Muscle of leg (tissue), 11 donors: ENCODE measurements around the gene SEPTIN2. TPM values are rescaled to one million over a fixed set of nuclear protein-coding genes. Genes with fewer than 3 reads are reported as not detected.
A peak's percentile ranks its signal among the peaks of the same experiment; 100 is the strongest.
"Not testable (repeated sequence)": the region's sequence is repeated elsewhere in the genome, so short reads cannot be mapped to it uniquely, and the experiment has no call there.

Source experiments
- DNase-seq: peaks from one replicate; pipeline ENCODE4 v3.0.0; 2013
- H3K27ac ChIP-seq: one replicate; pipeline ENCODE4 v1.5.1; 2013; ENCODE audit warnings: mild to moderate bottlenecking, low read length, control low read depth
- H3K27me3 ChIP-seq: one replicate; pipeline ENCODE4 v1.6.1; 2013; ENCODE audit warnings: low read length; ENCODE audit not compliant: control insufficient read depth, insufficient read depth
- H3K36me3 ChIP-seq: one replicate; pipeline ENCODE4 v1.6.1; 2013; ENCODE audit warnings: low read length; ENCODE audit not compliant: control insufficient read depth, insufficient read depth
- H3K4me1 ChIP-seq: one replicate; pipeline ENCODE4 v1.6.1; 2013; ENCODE audit warnings: low read length; ENCODE audit not compliant: control insufficient read depth, insufficient read depth
- H3K4me3 ChIP-seq: one replicate; pipeline ENCODE4 v1.5.1; 2013; ENCODE audit warnings: low read length, control low read depth
- H3K9me3 ChIP-seq: replicated peaks from 2 replicates; pipeline ENCODE4 v1.6.1; 2013; ENCODE audit warnings: low read depth, low read length; ENCODE audit not compliant: control insufficient read depth
- WGBS: methylation state at CpG from one replicate; pipeline ENCODE4 v1.1.5; 2013; ENCODE audit warnings: missing lambda C conversion rate; ENCODE audit not compliant: insufficient coverage; 5-methylcytosine and 5-hydroxymethylcytosine counted together
- polyA plus RNA-seq, 8 donors: library from polyadenylated mRNA; unstranded; fragments of 120-200 nt; gene quantifications; one replicate each; pipeline versions ENCODE4 v1.2.1 to v1.2.3, GENCODE V29; 2013; ENCODE audit warnings: inconsistent platforms in 1 of 8, low replicate concordance in 1 of 8; ENCODE audit not compliant: insufficient read length in 8 of 8, insufficient read depth in 1 of 8
- total RNA-seq: library from RNA; stranded (reverse); fragments of 120-200 nt; gene quantifications from one replicate; pipeline ENCODE4 v1.2.4, GENCODE V29; 2013

The SEPTIN2 gene
- total and polyA plus RNA-seq, 9 donors: 248 to 446 (median 275) TPM

DNA sequence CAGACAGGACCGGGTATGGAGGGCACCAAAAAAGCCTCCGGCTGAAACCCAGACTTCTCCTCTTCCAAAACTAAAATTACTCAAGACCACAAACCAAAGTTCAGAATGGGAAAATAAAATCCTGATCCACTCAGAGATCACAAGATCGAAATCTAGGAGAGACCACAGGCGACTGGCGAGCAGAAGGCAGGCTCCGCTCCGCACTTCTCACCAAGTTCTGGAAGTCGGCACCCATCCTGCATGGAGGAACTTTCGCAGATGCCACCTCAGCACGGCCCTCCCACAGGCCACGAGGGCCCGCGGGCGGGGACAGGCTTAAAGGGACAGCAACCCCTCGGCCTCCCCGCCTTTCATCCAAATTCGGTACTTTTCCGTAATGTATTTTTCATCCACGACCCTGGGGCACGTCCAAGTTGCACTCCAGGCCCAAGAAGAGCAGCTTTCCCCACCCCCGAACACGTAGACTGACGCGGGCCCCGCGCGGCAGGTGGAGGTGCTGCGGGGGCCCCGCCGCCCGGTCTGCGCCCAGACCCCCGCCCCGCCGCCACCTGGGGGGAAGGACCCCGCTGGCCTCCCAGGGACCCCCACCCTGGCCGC is 43.9 kb upstream of the SEPTIN2 start:
- WGBS: under 1% methylated on average over 34 of the region's 37 CpGs
- no peaks in the 10 kb centered on the region for H3K27me3 ChIP-seq
- peak; percentile 94 for DNase-seq
- H3K27ac ChIP-seq: peak overlapping the region; percentile 80
- H3K4me3 ChIP-seq: peak overlapping the region; percentile 69
- H3K36me3 ChIP-seq: peaks cover 15% of the 10 kb centered on the region
- H3K4me1 ChIP-seq: peaks cover 24% of the 10 kb centered on the region
- no peaks in the 10 kb centered on the region for H3K9me3 ChIP-seq

GRCh38 chr2:241272303-241273209 is 43.2 kb upstream of the SEPTIN2 start:
- DNase-seq: peak; percentile 90
- peaks cover 9% of the 10 kb centered on the region for H3K36me3 ChIP-seq
- WGBS: under 1% methylated on average over 71 of the region's 102 CpGs
- H3K4me3 ChIP-seq: peak overlapping the region; percentile 69
- H3K9me3 ChIP-seq: no peaks in the 10 kb centered on the region
- H3K4me1 ChIP-seq: peaks cover 24% of the 10 kb centered on the region
- H3K27ac ChIP-seq: peak overlapping the region; percentile 84
- H3K27me3 ChIP-seq: no peaks in the 10 kb centered on the region

DNA sequence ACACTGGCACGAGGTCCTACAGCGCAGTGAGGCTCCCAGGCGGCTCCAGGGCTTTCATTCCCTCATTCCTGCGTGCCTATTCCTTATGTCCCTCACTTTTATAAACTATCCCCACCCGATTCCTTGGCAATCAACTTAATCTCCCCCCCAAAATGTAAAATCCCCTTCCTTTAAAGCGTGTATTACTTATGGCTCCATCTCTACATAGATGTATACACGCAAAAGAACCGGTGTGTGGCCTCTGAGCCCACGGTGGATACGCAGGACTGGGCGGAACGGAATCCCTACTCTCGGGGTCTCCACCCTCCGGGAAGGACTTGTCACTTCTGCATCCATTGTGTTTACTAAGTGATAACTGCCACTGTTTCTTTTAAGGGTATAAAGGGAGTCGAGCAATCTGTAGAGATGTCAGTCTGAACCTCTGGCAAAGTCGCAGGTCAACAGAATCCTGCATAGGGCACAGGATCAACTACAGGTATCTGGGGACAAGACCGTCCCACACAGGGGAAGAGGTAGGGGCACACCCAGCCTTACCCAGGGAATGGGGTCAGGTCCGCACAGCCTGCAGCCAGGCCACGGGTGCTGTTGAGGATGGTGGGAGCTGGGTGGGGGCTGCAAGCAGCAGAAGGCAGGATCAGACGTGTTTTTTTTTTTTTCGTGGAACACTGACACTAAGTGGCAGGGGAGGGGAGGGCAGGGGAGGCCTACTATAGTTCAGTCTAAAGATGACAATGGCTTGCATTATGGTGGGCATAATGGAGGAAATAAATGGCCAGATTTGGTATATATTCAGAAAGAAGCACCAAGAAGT is 42.3 kb upstream of the SEPTIN2 start:
- H3K36me3 ChIP-seq: no peaks in the 10 kb centered on the region
- DNase-seq: no peak
- H3K9me3 ChIP-seq: no peaks in the 10 kb centered on the region
- peaks cover 24% of the 10 kb centered on the region for H3K4me1 ChIP-seq
- no peaks in the 10 kb centered on the region for H3K27me3 ChIP-seq
- 41% methylated on average over 12 of the region's 21 CpGs for WGBS
- H3K4me3 ChIP-seq: peak overlapping the region; percentile 58
- peak overlapping the region; percentile 84 for H3K27ac ChIP-seq

DNA sequence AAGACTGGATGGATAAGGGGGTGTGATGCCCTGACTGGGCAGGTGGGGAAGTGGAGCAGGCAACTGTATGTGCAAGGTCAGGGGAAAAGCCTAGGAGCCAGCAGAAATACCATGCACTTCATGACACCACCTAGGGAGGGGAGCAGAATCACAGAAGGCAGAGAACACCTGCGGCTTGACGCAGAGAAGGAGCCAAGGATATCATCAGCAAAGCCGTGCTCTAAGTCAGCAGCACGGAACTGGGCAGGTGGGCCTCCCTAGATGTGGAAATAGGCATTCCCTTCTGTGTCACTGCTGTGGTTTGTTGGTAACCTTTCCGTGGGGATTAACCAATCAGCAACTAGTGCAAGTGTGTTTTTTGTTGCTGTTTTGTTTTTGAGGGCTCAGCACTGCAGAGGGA is 41.6 kb upstream of the SEPTIN2 start:
- DNase-seq: no peak
- Histone ChIP-seq H3K27ac (no peak overlapping the region), H3K4me1 (peaks cover 24% of the 10 kb centered on the region), H3K4me3 (no peak overlapping the region), H3K27me3 (no peaks in the 10 kb centered on the region), H3K36me3 (no peaks in the 10 kb centered on the region), H3K9me3 (no peaks in the 10 kb centered on the region)
- WGBS: 40% methylated on average over 3 of the region's 5 CpGs

- no peaks in the 10 kb centered on the region for H3K9me3 ChIP-seq
- H3K4me1 ChIP-seq: peaks cover 16% of the 10 kb centered on the region
- no peaks in the 10 kb centered on the region for H3K36me3 ChIP-seq
- H3K27me3 ChIP-seq: no peaks in the 10 kb centered on the region
- no peak for DNase-seq
- no peak overlapping the region for H3K27ac ChIP-seq
- no peak overlapping the region for H3K4me3 ChIP-seq
- no CpG with 5 or more reads among the region's 1 CpG for WGBS
These were observed 40.2 kb upstream of the SEPTIN2 start for GRCh38 chr2:241275504-241275903.

- no peaks in the 10 kb centered on the region for H3K9me3 ChIP-seq
- H3K4me1 ChIP-seq: peaks cover 12% of the 10 kb centered on the region
- no peaks in the 10 kb centered on the region for H3K36me3 ChIP-seq
- no peak overlapping the region for H3K27ac ChIP-seq
- no peaks in the 10 kb centered on the region for H3K27me3 ChIP-seq
- no CpG with 5 or more reads among the region's 1 CpG for WGBS
- no peak for DNase-seq
- no peak overlapping the region for H3K4me3 ChIP-seq
These were observed 39.8 kb upstream of the SEPTIN2 start for GRCh38 chr2:241275910-241276309.

GRCh38 chr2:241278306-241278705 is 37.4 kb upstream of the SEPTIN2 start:
- not testable (repeated sequence) for H3K9me3 ChIP-seq, H3K4me1 ChIP-seq, DNase-seq, H3K36me3 ChIP-seq, H3K27ac ChIP-seq, H3K4me3 ChIP-seq, H3K27me3 ChIP-seq
- 97% methylated on average over 3 of the region's 7 CpGs for WGBS

GRCh38 chr2:241279413-241279812 is 36.3 kb upstream of the SEPTIN2 start:
- H3K36me3 ChIP-seq: no peaks in the 10 kb centered on the region
- 54% methylated on average over 3 of the region's 8 CpGs for WGBS

GRCh38 chr2:241279828-241280227 is 35.9 kb upstream of the SEPTIN2 start:
- Histone ChIP-seq H3K27ac (no peak overlapping the region), H3K36me3 (no peaks in the 10 kb centered on the region), H3K9me3 (no peaks in the 10 kb centered on the region), H3K27me3 (no peaks in the 10 kb centered on the region), H3K4me1 (no peaks in the 10 kb centered on the region), H3K4me3 (no peak overlapping the region)
- WGBS: 100% methylated on average over 1 of the region's 3 CpGs
- DNase-seq: no peak

More at GRCh38 chr2:241279413-241279812, 36.3 kb upstream of the SEPTIN2 start:
- Histone ChIP-seq H3K4me3 (no peak overlapping the region), H3K27ac (no peak overlapping the region), H3K27me3 (no peaks in the 10 kb centered on the region), H3K9me3 (no peaks in the 10 kb centered on the region), H3K4me1 (no peaks in the 10 kb centered on the region)
- DNase-seq: no peak

GRCh38 chr2:241280291-241280690 is 35.4 kb upstream of the SEPTIN2 start:
- no peaks in the 10 kb centered on the region for H3K4me1 ChIP-seq
- no peaks in the 10 kb centered on the region for H3K27me3 ChIP-seq
- peaks cover 3% of the 10 kb centered on the region for H3K36me3 ChIP-seq
- DNase-seq: no peak
- H3K27ac ChIP-seq: no peak overlapping the region
- no peaks in the 10 kb centered on the region for H3K9me3 ChIP-seq
- no peak overlapping the region for H3K4me3 ChIP-seq
- WGBS: no CpG with 5 or more reads among the region's 4 CpGs
